Suprapubic skin (tissue), 4 donors: Measurements from ENCODE around the gene TRAPPC10.

Experiments used
- CTCF ChIP-seq, 2 donors: fragments of 200-600 bp in 1 of 2; fragments of 450-650 bp in 1 of 2; sonication (generic) in 1 of 2; IDR thresholded peaks; one replicate each; pipeline ENCODE4 v1.5.1; 2016 to 2019; ENCODE audit warnings: antibody characterized with exemption in 2 of 2, mild to moderate bottlenecking in 1 of 2, moderate library complexity in 1 of 2
- EP300 ChIP-seq: sonication (generic); formaldehyde crosslinking; IDR thresholded peaks from one replicate; pipeline ENCODE4 v1.6.1; 2017; ENCODE audit warnings: antibody characterized with exemption
- POLR2A ChIP-seq, 2 donors: fragments of 450-650 bp; IDR thresholded peaks; one replicate each; pipeline ENCODE4 v1.6.1; 2017; ENCODE audit warnings: antibody characterized with exemption in 2 of 2, mild to moderate bottlenecking in 2 of 2, moderate library complexity in 2 of 2
- POLR2AphosphoS5 ChIP-seq, 3 donors: sonication (generic); formaldehyde crosslinking; IDR thresholded peaks; one replicate each; pipeline ENCODE4 v1.6.1; 2017; ENCODE audit warnings: antibody characterized with exemption in 3 of 3

DNA sequence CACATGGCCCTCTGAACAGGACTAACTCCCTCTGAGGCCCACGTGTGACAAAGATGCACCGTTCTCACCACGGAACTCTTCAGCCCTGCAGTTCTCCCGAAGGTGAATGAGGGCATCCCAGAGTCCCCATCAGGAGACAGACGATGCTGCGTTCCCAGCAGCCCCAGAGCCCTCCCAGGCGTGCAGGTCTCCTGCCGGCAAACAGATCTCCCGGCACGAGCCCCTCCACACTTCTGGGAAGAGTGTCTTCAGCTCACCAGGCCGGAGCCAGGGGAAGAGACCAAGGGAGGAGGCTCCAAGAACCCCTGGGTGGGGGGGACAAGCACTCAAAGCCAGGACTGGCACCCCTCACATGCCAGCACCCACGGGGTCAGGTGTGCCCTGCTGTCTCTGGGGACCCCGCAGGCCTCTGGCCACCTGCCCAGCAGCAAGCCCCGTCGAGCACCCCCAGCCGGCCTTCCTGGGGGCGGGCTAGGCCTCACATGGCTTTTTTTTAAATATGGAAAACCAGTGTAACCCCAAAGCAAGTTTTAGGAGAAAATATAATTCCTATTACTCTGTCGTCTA is 45.1 kb upstream of the TRAPPC10 start:
- TF ChIP-seq POLR2A (IDR thresholded peaks at IDR 0.05) (no peak), CTCF (IDR thresholded peaks at IDR 0.05) (no peak), EP300 (no peak), POLR2AphosphoS5 (IDR thresholded peaks at IDR 0.05) (no peak)
